OCI-LY7 (cell line): ENCODE measurements around the gene USP8. TPM values are rescaled to one million over a fixed set of nuclear protein-coding genes. Genes with fewer than 3 reads are reported as not detected.
"Not testable (repeated sequence)": the region's sequence is repeated elsewhere in the genome, so short reads cannot be mapped to it uniquely, and the experiment has no call there.

Source experiments
- BruUV-seq: library from RNA; stranded (reverse); fragments of 400-500 nt; replicated peaks from 2 replicates; lab custom pipeline; 2021; lab: Mats Ljungman, UMichigan
- CTCF ChIA-PET: fragments of 300-600 bp; sonication (Branson Sonifier 250); formaldehyde crosslinking; loops from one replicate; lab custom pipeline; 2022; ENCODE audit warnings: antibody characterized with exemption; ENCODE audit not compliant: unreplicated experiment; lab: Charles Lee
- POLR2A ChIA-PET: fragments of 300-600 bp; sonication (Branson Sonifier 250); formaldehyde crosslinking; loops from one replicate; lab custom pipeline; 2022; ENCODE audit warnings: antibody characterized with exemption; lab: Charles Lee
- DNase-seq: peaks from one replicate; pipeline ENCODE4 v3.0.0-alpha.2; 2015; ENCODE audit warnings: low spot score
- H2AFZ ChIP-seq: fragments of 200-600 bp; sonication (generic), shearing (Covaris generic); 2 replicates; pipeline ENCODE4 v1.6.1; 2014; ENCODE audit warnings: mild to moderate bottlenecking, antibody characterized with exemption, low read length, moderate library complexity
- H3K27ac ChIP-seq: fragments of 200-600 bp; sonication (generic); 2 replicates; pipeline ENCODE4 v1.5.1; 2014; ENCODE audit warnings: mixed run types, low read depth, mild to moderate bottlenecking, moderate library complexity, low read length, inconsistent platforms; ENCODE audit not compliant: poor library complexity, severe bottlenecking
- H3K36me3 ChIP-seq: fragments of 200-600 bp; sonication (generic); 2 replicates; pipeline ENCODE4 v1.6.1; 2014; ENCODE audit warnings: mild to moderate bottlenecking, antibody characterized with exemption, low read length, moderate library complexity, mixed read lengths; ENCODE audit not compliant: insufficient read depth
- H3K4me1 ChIP-seq: fragments of 200-600 bp; sonication (generic); 2 replicates; pipeline ENCODE4 v1.5.1; 2014; ENCODE audit warnings: mild to moderate bottlenecking, low read length; ENCODE audit not compliant: insufficient read depth, poor library complexity, severe bottlenecking
- H3K4me2 ChIP-seq: fragments of 200-600 bp; sonication (generic); 2 replicates; pipeline ENCODE4 v1.6.1; 2014; ENCODE audit warnings: mild to moderate bottlenecking, low read length
- H3K4me3 ChIP-seq: fragments of 200-600 bp; sonication (generic); 2 replicates; pipeline ENCODE4 v1.5.1; 2014; ENCODE audit warnings: mild to moderate bottlenecking, low read depth, low read length; ENCODE audit not compliant: poor library complexity, severe bottlenecking
- H3K79me2 ChIP-seq: fragments of 200-600 bp; sonication (generic); 2 replicates; pipeline ENCODE4 v1.6.1; 2016; ENCODE audit warnings: low read depth, mild to moderate bottlenecking, low read length, moderate library complexity, mixed read lengths; ENCODE audit not compliant: insufficient read depth
- H3K9me2 ChIP-seq: fragments of 200-600 bp; sonication (generic); 2 replicates; pipeline ENCODE4 v1.6.1; 2016; ENCODE audit warnings: mild to moderate bottlenecking, low read length, mixed read lengths; ENCODE audit not compliant: insufficient read depth
- H3K9me3 ChIP-seq: fragments of 200-600 bp; sonication (generic); 2 replicates; pipeline ENCODE4 v1.6.1; 2014; ENCODE audit warnings: mild to moderate bottlenecking, mixed run types, low read length, mixed read lengths
- H4K20me1 ChIP-seq: fragments of 200-600 bp; sonication (generic); 2 replicates; pipeline ENCODE4 v1.6.1; 2014; ENCODE audit warnings: mild to moderate bottlenecking, antibody characterized with exemption, low read length, moderate library complexity, mixed read lengths; ENCODE audit not compliant: insufficient read depth
- CTCF ChIP-seq: fragments of 200-600 bp; sonication (generic); conservative IDR thresholded peaks from 2 replicates; pipeline ENCODE4 v1.5.1; 2014; ENCODE audit warnings: mild to moderate bottlenecking, antibody characterized with exemption, low read length, moderate library complexity, mixed read lengths
- EZH2phosphoT487 ChIP-seq: fragments of 200-600 bp; sonication (generic); IDR thresholded peaks from 2 replicates; pipeline ENCODE4 v1.6.1; 2018; ENCODE audit warnings: low read depth, borderline replicate concordance, mild to moderate bottlenecking, mixed run types, antibody characterized with exemption, low read length, moderate library complexity, mixed read lengths
- intact Hi-C: fragments of 100-400 bp; cut with micrococcal nuclease; formaldehyde crosslinking; loops from one replicate; pipeline ENCODE4 v1.10.0; 2022; ENCODE audit not compliant: unreplicated experiment
- total RNA-seq, 2 experiments: library from RNA; depleted of rRNA in 1 of 2; stranded (reverse); fragments of >200 nt in 1 of 2; shearing (Covaris generic) in 1 of 2; gene quantifications; 2 replicates each; pipeline ENCODE4 v1.2.3, GENCODE V29; 2014 to 2022

Gene USP8
- total RNA-seq, 2 experiments from 2014 or later, result 34.1 to 43.8 TPM

GRCh38 chr15:50493625-50494024 lies 69.4 kb downstream of the USP8 start:
- H3K4me1 ChIP-seq, result no peaks in the 10 kb centered on the region
- BruUV-seq, result no TSS peak
- no peak overlapping the region for H3K27ac ChIP-seq
- intact Hi-C loops, result no loop called here
- TF ChIP-seq EZH2phosphoT487, result no peak
- TF ChIP-seq CTCF, result no peak
- no peaks in the 10 kb centered on the region for H3K9me2 ChIP-seq
- H2AFZ ChIP-seq, result no peak overlapping the region
- no peaks in the 10 kb centered on the region for H3K9me3 ChIP-seq
- ChIA-PET CTCF (no interaction called here), POLR2A (interaction anchor here (0.6 kb wide), 1 partner anchor 11 kb away, joined by 4 read pairs; no protein-coding TSS in a partner anchor)
- no peaks in the 10 kb centered on the region for H3K79me2 ChIP-seq
- H3K36me3 ChIP-seq, result peaks cover 88% of the 10 kb centered on the region
- 0 out of 2 replicates have a peak, but pooled peaks cover 3% of the 10 kb centered on the region for H4K20me1 ChIP-seq
- H3K4me3 ChIP-seq, result no peak overlapping the region
- no peak overlapping the region for H3K4me2 ChIP-seq
- no peak for DNase-seq

GRCh38 chr15:50494547-50494946 lies 70.3 kb downstream of the USP8 start:
- intact Hi-C loops, H3K4me2 ChIP-seq: not testable (repeated sequence)

GRCh38 chr15:50496692-50497091 lies 72.5 kb downstream of the USP8 start:
- H3K4me3 ChIP-seq, result no peak overlapping the region
- H3K4me2 ChIP-seq, result no peak overlapping the region
- no peak for TF ChIP-seq EZH2phosphoT487
- no peak for TF ChIP-seq CTCF
- no TSS peak for BruUV-seq
- no peak overlapping the region for H2AFZ ChIP-seq
- H3K4me1 ChIP-seq, result no peaks in the 10 kb centered on the region
- CTCF ChIA-PET, result no interaction called here
- H3K79me2 ChIP-seq, result no peaks in the 10 kb centered on the region
- H4K20me1 ChIP-seq, result 0 out of 2 replicates have a peak, but pooled peaks cover 3% of the 10 kb centered on the region
- no peaks in the 10 kb centered on the region for H3K9me3 ChIP-seq
- intact Hi-C loops, result no loop called here
- peaks cover 93% of the 10 kb centered on the region for H3K36me3 ChIP-seq
- POLR2A ChIA-PET, result interaction anchor here (0.6 to 1.1 kb wide), 3 partner anchors 9 to 29 kb away, joined by 4 to 8 read pairs (median 5); no protein-coding TSS in a partner anchor
- DNase-seq, result no peak
- no peaks in the 10 kb centered on the region for H3K9me2 ChIP-seq
- no peak overlapping the region for H3K27ac ChIP-seq

More at GRCh38 chr15:50494547-50494946, 70.3 kb downstream of the USP8 start:
- H3K9me3 ChIP-seq, H4K20me1 ChIP-seq, H3K27ac ChIP-seq, H3K9me2 ChIP-seq, H3K4me3 ChIP-seq, CTCF ChIA-PET, DNase-seq, BruUV-seq, H3K4me1 ChIP-seq, H3K79me2 ChIP-seq, H2AFZ ChIP-seq: not testable (repeated sequence)
- peaks cover 92% of the 10 kb centered on the region for H3K36me3 ChIP-seq
- POLR2A ChIA-PET, result interaction anchor here (0.6 to 1.0 kb wide), 2 partner anchors 26 to 34 kb away, joined by 3 read pairs; no protein-coding TSS in a partner anchor
